WTC11 (cell line): ENCODE measurements around the gene DYSF. TPM values are rescaled to one million over a fixed set of nuclear protein-coding genes. Genes with fewer than 3 reads are reported as not detected.

Experiments used
- ATAC-seq: fragments of 200-7000 bp; cut with Tn5 transposase; 2 replicates; pipeline ENCODE4 v1.10.0; 2021; ENCODE audit warnings: mild to moderate bottlenecking, moderate library complexity
- CTCF ChIA-PET: fragments of 300-600 bp; sonication (Branson Sonifier 250); formaldehyde crosslinking; loops from one replicate; lab custom pipeline; 2021; ENCODE audit warnings: antibody characterized with exemption; lab: Charles Lee
- POLR2A ChIA-PET: fragments of 350-600 bp; sonication (Branson Sonifier 250); formaldehyde crosslinking; loops from one replicate; lab custom pipeline; 2021; ENCODE audit warnings: antibody characterized with exemption; lab: Charles Lee
- DNase-seq: peaks from one replicate; pipeline ENCODE4 v3.0.0; 2021; ENCODE audit warnings: low spot score
- H3K27ac Mint-ChIP-seq: 2 replicates; pipeline ENCODE4 v1.8.0; 2021; ENCODE audit warnings: mixed read lengths
- H3K27me3 Mint-ChIP-seq: 2 replicates; pipeline ENCODE4 v1.8.0; 2021; ENCODE audit warnings: low read depth, mild to moderate bottlenecking, moderate library complexity, mixed read lengths
- H3K36me3 Mint-ChIP-seq: 2 replicates; pipeline ENCODE4 v1.8.0; 2021; ENCODE audit warnings: mixed read lengths
- H3K4me1 Mint-ChIP-seq: 2 replicates; pipeline ENCODE4 v1.8.0; 2022; ENCODE audit warnings: mixed read lengths
- H3K4me3 Mint-ChIP-seq: 2 replicates; pipeline ENCODE4 v1.8.0; 2021; ENCODE audit warnings: mild to moderate bottlenecking, moderate library complexity, mixed read lengths
- H3K9me3 Mint-ChIP-seq: 2 replicates; pipeline ENCODE4 v1.8.0; 2021; ENCODE audit warnings: mixed read lengths
- ETV6 ChIP-seq: sonication (generic); formaldehyde crosslinking; IDR thresholded peaks from 2 replicates; pipeline ENCODE4 v1.8.1; 2022; ENCODE audit warnings: mild to moderate bottlenecking, missing genetic modification reagents
- GABPB1 ChIP-seq: sonication (generic); formaldehyde crosslinking; IDR thresholded peaks from 2 replicates; pipeline ENCODE4 v1.8.1; 2023; ENCODE audit warnings: mild to moderate bottlenecking, missing genetic modification reagents
- JUN ChIP-seq: sonication (generic); formaldehyde crosslinking; IDR thresholded peaks from 2 replicates; pipeline ENCODE4 v1.8.0; 2023; ENCODE audit warnings: mild to moderate bottlenecking, missing genetic modification reagents
- NR3C1 ChIP-seq: sonication (generic); formaldehyde crosslinking; conservative IDR thresholded peaks from 2 replicates; pipeline ENCODE4 v1.8.1; 2023; ENCODE audit warnings: low read depth, mild to moderate bottlenecking, missing genetic modification reagents
- PRRX2 ChIP-seq: fragments of 250-450 bp; sonication (Bioruptor Pico); IDR thresholded peaks from 2 replicates; pipeline ENCODE4 v1.8.0; 2021; ENCODE audit warnings: mild to moderate bottlenecking
- ZBTB21 ChIP-seq: sonication (generic); formaldehyde crosslinking; IDR thresholded peaks from 2 replicates; pipeline ENCODE4 v1.8.1; 2023; ENCODE audit warnings: mild to moderate bottlenecking, missing genetic modification reagents, borderline replicate concordance
- ZNF232 ChIP-seq: sonication (generic); formaldehyde crosslinking; IDR thresholded peaks from 2 replicates; pipeline ENCODE4 v1.8.0; 2022; ENCODE audit warnings: mild to moderate bottlenecking, missing genetic modification reagents
- ZNF263 ChIP-seq: sonication (generic); formaldehyde crosslinking; IDR thresholded peaks from 2 replicates; pipeline ENCODE4 v1.8.1; 2022; ENCODE audit warnings: low read depth, mild to moderate bottlenecking, moderate library complexity, missing genetic modification reagents
- total RNA-seq: library from RNA; stranded (reverse); gene quantifications from 3 replicates; pipeline ENCODE4 v1.2.3, GENCODE V29; 2021
- TF ChIP-seq, protein P1 (sequence below): sonication (generic); formaldehyde crosslinking; IDR thresholded peaks from 2 replicates; pipeline ENCODE4 v1.8.1; 2023; ENCODE audit warnings: mild to moderate bottlenecking, moderate library complexity, missing genetic modification reagents
- TF ChIP-seq, protein P2 (sequence below): sonication (generic); formaldehyde crosslinking; IDR thresholded peaks from 2 replicates; pipeline ENCODE4 v1.8.1; 2022; ENCODE audit warnings: missing genetic modification reagents, borderline replicate concordance
- TF ChIP-seq, protein P3 (sequence below): sonication (generic); formaldehyde crosslinking; IDR thresholded peaks from 2 replicates; pipeline ENCODE4 v1.8.1; 2023; ENCODE audit warnings: mild to moderate bottlenecking, missing genetic modification reagents, borderline replicate concordance
- TF ChIP-seq, protein P4 (sequence below): sonication (generic); formaldehyde crosslinking; IDR thresholded peaks from 2 replicates; pipeline ENCODE4 v1.8.1; 2023; ENCODE audit warnings: mild to moderate bottlenecking, missing genetic modification reagents, moderate library complexity
- TF ChIP-seq, protein P5 (sequence below): sonication (generic); formaldehyde crosslinking; IDR thresholded peaks from 2 replicates; pipeline ENCODE4 v1.8.0; 2022; ENCODE audit warnings: mild to moderate bottlenecking, missing genetic modification reagents
- TF ChIP-seq, protein P6 (sequence below): sonication (generic); formaldehyde crosslinking; IDR thresholded peaks from 2 replicates; pipeline ENCODE4 v1.8.0; 2022; ENCODE audit warnings: missing genetic modification reagents
- TF ChIP-seq, protein P7 (sequence below): sonication (generic); formaldehyde crosslinking; IDR thresholded peaks from 2 replicates; pipeline ENCODE4 v1.8.0; 2022; ENCODE audit warnings: mild to moderate bottlenecking, missing genetic modification reagents

Gene DYSF
- total RNA-seq, 1 experiment from 2014 or later: 14.8 TPM

DNA sequence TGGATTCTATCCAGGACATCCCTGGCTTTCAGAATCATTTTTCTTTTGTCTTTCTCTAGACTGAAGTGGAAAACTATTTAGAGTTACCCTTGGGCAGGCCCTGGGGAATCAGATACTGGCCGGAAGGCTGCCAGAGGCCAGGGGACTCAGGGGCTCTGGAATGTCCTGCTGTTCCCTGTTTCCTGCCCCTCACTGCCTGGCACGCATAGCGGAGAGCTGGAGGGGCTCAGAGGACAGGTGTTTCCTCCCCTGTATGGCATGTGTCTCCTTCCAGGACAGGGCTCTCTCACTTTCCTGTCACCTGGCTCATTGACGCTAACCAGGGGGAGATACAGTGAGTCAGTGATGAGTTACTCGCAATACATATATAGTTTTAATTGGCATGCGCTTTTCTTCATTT is 38.8 kb downstream of the DYSF start (continued):
- TF ChIP-seq, protein P1, sequence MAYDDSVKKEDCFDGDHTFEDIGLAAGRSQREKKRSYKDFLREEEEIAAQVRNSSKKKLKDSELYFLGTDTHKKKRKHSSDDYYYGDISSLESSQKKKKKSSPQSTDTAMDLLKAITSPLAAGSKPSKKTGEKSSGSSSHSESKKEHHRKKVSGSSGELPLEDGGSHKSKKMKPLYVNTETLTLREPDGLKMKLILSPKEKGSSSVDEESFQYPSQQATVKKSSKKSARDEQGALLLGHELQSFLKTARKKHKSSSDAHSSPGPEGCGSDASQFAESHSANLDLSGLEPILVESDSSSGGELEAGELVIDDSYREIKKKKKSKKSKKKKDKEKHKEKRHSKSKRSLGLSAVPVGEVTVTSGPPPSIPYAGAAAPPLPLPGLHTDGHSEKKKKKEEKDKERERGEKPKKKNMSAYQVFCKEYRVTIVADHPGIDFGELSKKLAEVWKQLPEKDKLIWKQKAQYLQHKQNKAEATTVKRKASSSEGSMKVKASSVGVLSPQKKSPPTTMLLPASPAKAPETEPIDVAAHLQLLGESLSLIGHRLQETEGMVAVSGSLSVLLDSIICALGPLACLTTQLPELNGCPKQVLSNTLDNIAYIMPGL (CRISPR knock-in tag): no peak
- TF ChIP-seq ZNF263 (CRISPR knock-in tag): no peak
- no peak for TF ChIP-seq ETV6 (CRISPR knock-in tag)
- TF ChIP-seq ZNF232: no peak
- TF ChIP-seq, protein P2, sequence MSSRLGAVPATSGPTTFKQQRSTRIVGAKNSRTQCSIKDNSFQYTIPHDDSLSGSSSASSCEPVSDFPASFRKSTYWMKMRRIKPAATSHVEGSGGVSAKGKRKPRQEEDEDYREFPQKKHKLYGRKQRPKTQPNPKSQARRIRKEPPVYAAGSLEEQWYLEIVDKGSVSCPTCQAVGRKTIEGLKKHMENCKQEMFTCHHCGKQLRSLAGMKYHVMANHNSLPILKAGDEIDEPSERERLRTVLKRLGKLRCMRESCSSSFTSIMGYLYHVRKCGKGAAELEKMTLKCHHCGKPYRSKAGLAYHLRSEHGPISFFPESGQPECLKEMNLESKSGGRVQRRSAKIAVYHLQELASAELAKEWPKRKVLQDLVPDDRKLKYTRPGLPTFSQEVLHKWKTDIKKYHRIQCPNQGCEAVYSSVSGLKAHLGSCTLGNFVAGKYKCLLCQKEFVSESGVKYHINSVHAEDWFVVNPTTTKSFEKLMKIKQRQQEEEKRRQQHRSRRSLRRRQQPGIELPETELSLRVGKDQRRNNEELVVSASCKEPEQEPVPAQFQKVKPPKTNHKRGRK (CRISPR knock-in tag): no peak
- no peak for TF ChIP-seq GABPB1 (CRISPR knock-in tag)
- TF ChIP-seq, protein P3, sequence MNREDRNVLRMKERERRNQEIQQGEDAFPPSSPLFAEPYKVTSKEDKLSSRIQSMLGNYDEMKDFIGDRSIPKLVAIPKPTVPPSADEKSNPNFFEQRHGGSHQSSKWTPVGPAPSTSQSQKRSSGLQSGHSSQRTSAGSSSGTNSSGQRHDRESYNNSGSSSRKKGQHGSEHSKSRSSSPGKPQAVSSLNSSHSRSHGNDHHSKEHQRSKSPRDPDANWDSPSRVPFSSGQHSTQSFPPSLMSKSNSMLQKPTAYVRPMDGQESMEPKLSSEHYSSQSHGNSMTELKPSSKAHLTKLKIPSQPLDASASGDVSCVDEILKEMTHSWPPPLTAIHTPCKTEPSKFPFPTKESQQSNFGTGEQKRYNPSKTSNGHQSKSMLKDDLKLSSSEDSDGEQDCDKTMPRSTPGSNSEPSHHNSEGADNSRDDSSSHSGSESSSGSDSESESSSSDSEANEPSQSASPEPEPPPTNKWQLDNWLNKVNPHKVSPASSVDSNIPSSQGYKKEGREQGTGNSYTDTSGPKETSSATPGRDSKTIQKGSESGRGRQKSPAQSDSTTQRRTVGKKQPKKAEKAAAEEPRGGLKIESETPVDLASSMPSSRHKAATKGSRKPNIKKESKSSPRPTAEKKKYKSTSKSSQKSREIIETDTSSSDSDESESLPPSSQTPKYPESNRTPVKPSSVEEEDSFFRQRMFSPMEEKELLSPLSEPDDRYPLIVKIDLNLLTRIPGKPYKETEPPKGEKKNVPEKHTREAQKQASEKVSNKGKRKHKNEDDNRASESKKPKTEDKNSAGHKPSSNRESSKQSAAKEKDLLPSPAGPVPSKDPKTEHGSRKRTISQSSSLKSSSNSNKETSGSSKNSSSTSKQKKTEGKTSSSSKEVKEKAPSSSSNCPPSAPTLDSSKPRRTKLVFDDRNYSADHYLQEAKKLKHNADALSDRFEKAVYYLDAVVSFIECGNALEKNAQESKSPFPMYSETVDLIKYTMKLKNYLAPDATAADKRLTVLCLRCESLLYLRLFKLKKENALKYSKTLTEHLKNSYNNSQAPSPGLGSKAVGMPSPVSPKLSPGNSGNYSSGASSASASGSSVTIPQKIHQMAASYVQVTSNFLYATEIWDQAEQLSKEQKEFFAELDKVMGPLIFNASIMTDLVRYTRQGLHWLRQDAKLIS (CRISPR knock-in tag): no peak
- TF ChIP-seq NR3C1 (CRISPR knock-in tag): no peak
- TF ChIP-seq, protein P4, sequence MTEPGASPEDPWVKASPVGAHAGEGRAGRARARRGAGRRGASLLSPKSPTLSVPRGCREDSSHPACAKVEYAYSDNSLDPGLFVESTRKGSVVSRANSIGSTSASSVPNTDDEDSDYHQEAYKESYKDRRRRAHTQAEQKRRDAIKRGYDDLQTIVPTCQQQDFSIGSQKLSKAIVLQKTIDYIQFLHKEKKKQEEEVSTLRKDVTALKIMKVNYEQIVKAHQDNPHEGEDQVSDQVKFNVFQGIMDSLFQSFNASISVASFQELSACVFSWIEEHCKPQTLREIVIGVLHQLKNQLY (CRISPR knock-in tag): no peak
- TF ChIP-seq, protein P5, sequence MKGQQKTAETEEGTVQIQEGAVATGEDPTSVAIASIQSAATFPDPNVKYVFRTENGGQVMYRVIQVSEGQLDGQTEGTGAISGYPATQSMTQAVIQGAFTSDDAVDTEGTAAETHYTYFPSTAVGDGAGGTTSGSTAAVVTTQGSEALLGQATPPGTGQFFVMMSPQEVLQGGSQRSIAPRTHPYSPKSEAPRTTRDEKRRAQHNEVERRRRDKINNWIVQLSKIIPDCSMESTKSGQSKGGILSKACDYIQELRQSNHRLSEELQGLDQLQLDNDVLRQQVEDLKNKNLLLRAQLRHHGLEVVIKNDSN (CRISPR knock-in tag): no peak
- TF ChIP-seq, all 79 proteins: peak for 0

DNA sequence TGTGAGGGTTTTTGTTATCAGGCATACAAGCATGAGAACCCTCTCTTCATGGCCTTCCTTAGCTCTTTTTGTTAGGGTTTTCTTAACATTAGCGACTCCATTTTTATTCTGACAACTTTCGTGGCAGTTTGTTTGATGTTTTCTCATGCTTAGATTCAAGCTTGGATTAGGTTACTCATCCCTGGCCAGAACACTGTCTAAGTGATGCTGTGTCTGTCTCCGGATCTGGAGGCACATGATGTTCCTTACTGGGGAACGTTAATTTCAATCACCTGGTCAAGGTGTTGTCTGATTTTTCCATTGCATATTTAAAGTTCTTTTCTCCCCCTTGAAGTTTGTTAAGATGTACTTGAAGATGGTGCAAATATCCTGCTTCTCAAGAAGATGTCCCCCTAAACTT is 40.7 kb downstream of the DYSF start:
- Mint-ChIP-seq H3K27ac (no peak overlapping the region), H3K27me3 (no peaks in the 10 kb centered on the region; the same call in 1 of the 2 replicates), H3K4me3 (no peak overlapping the region), H3K9me3 (peaks cover 4% of the 10 kb centered on the region; the same call in 1 of the 2 replicates), H3K36me3 (no peaks in the 10 kb centered on the region; the same call in none of the 2 replicates), H3K4me1 (peaks cover 25% of the 10 kb centered on the region)
- DNase-seq (no peak), ATAC-seq (no peak)
- TF ChIP-seq, protein P2 (CRISPR knock-in tag): no peak
- ChIA-PET CTCF (no interaction called here), POLR2A (no interaction called here)

DNA sequence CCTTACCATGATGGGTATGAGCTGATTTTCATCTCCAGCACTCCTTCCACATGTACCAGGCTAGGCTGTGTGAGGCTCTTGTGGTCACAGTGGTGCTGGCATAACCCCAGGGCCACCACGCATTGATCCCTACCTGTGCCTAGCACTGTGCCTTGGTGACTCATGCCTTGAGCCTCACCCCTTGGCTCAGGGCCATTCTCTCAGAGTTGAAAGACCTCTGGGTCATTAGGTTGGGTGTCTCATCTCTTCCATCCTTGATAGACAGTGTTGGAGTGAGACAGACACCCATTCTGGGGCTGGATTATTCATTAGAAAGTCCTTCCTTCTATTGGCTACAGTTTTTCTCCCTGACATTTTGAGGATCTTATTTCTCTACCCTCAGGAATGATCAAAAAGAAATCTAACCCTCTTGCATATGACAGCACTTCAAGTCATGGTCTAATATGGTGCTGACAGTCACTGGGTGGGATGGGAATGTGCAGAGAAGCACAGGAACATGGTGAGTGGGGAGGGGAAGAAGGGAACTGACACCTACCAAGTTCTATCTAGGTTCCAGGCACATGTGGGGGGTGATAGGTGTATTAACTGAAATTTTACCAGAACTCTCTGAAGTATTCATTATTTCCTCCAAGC is 41.3 kb downstream of the DYSF start:
- Mint-ChIP-seq H3K36me3 (no peaks in the 10 kb centered on the region; the same call in none of the 2 replicates), H3K4me1 (peaks cover 28% of the 10 kb centered on the region), H3K27me3 (no peaks in the 10 kb centered on the region; the same call in 1 of the 2 replicates)
- no peak for ATAC-seq
- POLR2A ChIA-PET: no interaction called here
- no peak for DNase-seq
- TF ChIP-seq, protein P6, sequence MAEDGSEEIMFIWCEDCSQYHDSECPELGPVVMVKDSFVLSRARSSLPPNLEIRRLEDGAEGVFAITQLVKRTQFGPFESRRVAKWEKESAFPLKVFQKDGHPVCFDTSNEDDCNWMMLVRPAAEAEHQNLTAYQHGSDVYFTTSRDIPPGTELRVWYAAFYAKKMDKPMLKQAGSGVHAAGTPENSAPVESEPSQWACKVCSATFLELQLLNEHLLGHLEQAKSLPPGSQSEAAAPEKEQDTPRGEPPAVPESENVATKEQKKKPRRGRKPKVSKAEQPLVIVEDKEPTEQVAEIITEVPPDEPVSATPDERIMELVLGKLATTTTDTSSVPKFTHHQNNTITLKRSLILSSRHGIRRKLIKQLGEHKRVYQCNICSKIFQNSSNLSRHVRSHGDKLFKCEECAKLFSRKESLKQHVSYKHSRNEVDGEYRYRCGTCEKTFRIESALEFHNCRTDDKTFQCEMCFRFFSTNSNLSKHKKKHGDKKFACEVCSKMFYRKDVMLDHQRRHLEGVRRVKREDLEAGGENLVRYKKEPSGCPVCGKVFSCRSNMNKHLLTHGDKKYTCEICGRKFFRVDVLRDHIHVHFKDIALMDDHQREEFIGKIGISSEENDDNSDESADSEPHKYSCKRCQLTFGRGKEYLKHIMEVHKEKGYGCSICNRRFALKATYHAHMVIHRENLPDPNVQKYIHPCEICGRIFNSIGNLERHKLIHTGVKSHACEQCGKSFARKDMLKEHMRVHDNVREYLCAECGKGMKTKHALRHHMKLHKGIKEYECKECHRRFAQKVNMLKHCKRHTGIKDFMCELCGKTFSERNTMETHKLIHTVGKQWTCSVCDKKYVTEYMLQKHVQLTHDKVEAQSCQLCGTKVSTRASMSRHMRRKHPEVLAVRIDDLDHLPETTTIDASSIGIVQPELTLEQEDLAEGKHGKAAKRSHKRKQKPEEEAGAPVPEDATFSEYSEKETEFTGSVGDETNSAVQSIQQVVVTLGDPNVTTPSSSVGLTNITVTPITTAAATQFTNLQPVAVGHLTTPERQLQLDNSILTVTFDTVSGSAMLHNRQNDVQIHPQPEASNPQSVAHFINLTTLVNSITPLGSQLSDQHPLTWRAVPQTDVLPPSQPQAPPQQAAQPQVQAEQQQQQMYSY: no peak
- TF ChIP-seq, protein P7, sequence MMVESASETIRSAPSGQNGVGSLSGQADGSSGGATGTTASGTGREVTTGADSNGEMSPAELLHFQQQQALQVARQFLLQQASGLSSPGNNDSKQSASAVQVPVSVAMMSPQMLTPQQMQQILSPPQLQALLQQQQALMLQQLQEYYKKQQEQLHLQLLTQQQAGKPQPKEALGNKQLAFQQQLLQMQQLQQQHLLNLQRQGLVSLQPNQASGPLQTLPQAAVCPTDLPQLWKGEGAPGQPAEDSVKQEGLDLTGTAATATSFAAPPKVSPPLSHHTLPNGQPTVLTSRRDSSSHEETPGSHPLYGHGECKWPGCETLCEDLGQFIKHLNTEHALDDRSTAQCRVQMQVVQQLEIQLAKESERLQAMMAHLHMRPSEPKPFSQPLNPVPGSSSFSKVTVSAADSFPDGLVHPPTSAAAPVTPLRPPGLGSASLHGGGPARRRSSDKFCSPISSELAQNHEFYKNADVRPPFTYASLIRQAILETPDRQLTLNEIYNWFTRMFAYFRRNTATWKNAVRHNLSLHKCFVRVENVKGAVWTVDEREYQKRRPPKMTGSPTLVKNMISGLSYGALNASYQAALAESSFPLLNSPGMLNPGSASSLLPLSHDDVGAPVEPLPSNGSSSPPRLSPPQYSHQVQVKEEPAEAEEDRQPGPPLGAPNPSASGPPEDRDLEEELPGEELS (CRISPR knock-in tag): no peak
- TF ChIP-seq GABPB1 (CRISPR knock-in tag) (no peak), JUN (CRISPR knock-in tag) (no peak), PRRX2 (CRISPR knock-in tag) (no peak), ZBTB21 (CRISPR knock-in tag) (no peak)
- TF ChIP-seq, all 79 proteins: peak for 0
- no peak overlapping the region for H3K4me3 Mint-ChIP-seq
- no peak overlapping the region for H3K27ac Mint-ChIP-seq
- CTCF ChIA-PET: interaction anchor here (1.9 to 3.3 kb wide), 3 partner anchors 16 to 41 kb away, joined by 4 to 24 read pairs (median 9); no protein-coding TSS in a partner anchor
- peaks cover 4% of the 10 kb centered on the region; the same call in 1 of the 2 replicates for H3K9me3 Mint-ChIP-seq
